Activated B cell treated with CpG ODN at 0.5 μM for 24 hours (primary cell): ENCODE measurements around the gene SLC29A2. TPM values are rescaled to one million over a fixed set of nuclear protein-coding genes. Genes with fewer than 3 reads are reported as not detected.

Experiments
- ATAC-seq: fragments of 200-7000 bp; cut with Tn5 transposase; one replicate; pipeline ENCODE4 v1.10.0; 2021; ENCODE audit warnings: low read depth, mild to moderate bottlenecking, moderate library complexity
- CTCF ChIA-PET: fragments of 350-600 bp; sonication (Branson Sonifier 250); formaldehyde crosslinking; loops from one replicate; lab custom pipeline; 2021; ENCODE audit warnings: antibody characterized with exemption; lab: Charles Lee
- POLR2A ChIA-PET: fragments of 350-600 bp; sonication (Branson Sonifier 250); formaldehyde crosslinking; loops from one replicate; lab custom pipeline; 2021; ENCODE audit warnings: antibody characterized with exemption; lab: Charles Lee
- DNase-seq: peaks from one replicate; pipeline ENCODE4 v3.0.0; 2022
- H3K27ac Mint-ChIP-seq: one replicate; pipeline ENCODE4 v1.8.0; 2020; ENCODE audit warnings: mixed read lengths
- H3K27me3 Mint-ChIP-seq: one replicate; pipeline ENCODE4 v1.8.0; 2021; ENCODE audit warnings: mixed read lengths
- H3K36me3 Mint-ChIP-seq: one replicate; pipeline ENCODE4 v1.8.0; 2021; ENCODE audit warnings: low read depth, mixed read lengths
- H3K4me1 Mint-ChIP-seq: one replicate; pipeline ENCODE4 v1.8.0; 2021; ENCODE audit warnings: mixed read lengths
- H3K4me3 Mint-ChIP-seq: one replicate; pipeline ENCODE4 v1.8.0; 2020; ENCODE audit warnings: mild to moderate bottlenecking, mixed read lengths
- H3K9me3 Mint-ChIP-seq: one replicate; pipeline ENCODE4 v1.8.0; 2020; ENCODE audit warnings: mixed read lengths
- intact Hi-C: fragments of 100-400 bp; cut with micrococcal nuclease; formaldehyde crosslinking; loops from one replicate; pipeline ENCODE4 v1.15.1; 2024
- total RNA-seq: library from RNA; stranded (reverse); gene quantifications from 2 replicates; pipeline ENCODE4 v1.2.3, GENCODE V29; 2022
- TF ChIP-seq, protein P1 (sequence below): fragments of 200-600 bp; IDR thresholded peaks from one replicate; pipeline ENCODE4 v1.8.0; 2022; ENCODE audit warnings: antibody characterized with exemption, mild to moderate bottlenecking

The SLC29A2 gene
- total RNA-seq, 1 donor from 2014 or later: 17.1 TPM

DNA sequence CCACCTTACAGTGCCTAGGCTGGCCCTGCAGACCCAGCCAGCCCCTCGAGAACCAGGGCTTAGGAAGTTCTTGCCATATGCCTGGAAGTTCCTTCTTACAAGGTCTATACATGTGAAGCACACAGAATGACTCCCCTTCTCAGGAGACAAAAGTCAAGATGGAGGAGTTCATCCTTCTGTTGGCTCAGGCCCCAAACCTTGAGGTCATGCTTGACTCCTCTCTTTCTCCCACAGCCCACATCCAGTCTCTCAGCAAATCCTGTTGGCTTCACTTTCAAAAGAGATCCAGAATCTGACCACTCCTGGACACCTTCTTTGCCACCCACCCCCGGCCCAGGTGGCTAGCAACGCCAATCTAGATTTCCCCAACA, 53.0 kb downstream of the SLC29A2 start:
- Mint-ChIP-seq H3K4me3 (no peak overlapping the region), H3K36me3 (no peaks in the 10 kb centered on the region), H3K27me3 (no peaks in the 10 kb centered on the region), H3K27ac (peak overlapping the region; percentile 90), H3K4me1 (peaks cover 42% of the 10 kb centered on the region), H3K9me3 (no peaks in the 10 kb centered on the region)
- ChIA-PET POLR2A (interaction anchor here (0.6 to 2.3 kb wide), 8 partner anchors 8 to 1779 kb away, joined by 3 to 9 read pairs (median 6); partner anchors contain the start of genes RIN1 and YIF1A), CTCF (no interaction called here)
- TF ChIP-seq, protein P1, sequence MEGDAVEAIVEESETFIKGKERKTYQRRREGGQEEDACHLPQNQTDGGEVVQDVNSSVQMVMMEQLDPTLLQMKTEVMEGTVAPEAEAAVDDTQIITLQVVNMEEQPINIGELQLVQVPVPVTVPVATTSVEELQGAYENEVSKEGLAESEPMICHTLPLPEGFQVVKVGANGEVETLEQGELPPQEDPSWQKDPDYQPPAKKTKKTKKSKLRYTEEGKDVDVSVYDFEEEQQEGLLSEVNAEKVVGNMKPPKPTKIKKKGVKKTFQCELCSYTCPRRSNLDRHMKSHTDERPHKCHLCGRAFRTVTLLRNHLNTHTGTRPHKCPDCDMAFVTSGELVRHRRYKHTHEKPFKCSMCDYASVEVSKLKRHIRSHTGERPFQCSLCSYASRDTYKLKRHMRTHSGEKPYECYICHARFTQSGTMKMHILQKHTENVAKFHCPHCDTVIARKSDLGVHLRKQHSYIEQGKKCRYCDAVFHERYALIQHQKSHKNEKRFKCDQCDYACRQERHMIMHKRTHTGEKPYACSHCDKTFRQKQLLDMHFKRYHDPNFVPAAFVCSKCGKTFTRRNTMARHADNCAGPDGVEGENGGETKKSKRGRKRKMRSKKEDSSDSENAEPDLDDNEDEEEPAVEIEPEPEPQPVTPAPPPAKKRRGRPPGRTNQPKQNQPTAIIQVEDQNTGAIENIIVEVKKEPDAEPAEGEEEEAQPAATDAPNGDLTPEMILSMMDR: no peak
- no peak for ATAC-seq
- no peak for DNase-seq
- intact Hi-C loops: no loop called here

DNA sequence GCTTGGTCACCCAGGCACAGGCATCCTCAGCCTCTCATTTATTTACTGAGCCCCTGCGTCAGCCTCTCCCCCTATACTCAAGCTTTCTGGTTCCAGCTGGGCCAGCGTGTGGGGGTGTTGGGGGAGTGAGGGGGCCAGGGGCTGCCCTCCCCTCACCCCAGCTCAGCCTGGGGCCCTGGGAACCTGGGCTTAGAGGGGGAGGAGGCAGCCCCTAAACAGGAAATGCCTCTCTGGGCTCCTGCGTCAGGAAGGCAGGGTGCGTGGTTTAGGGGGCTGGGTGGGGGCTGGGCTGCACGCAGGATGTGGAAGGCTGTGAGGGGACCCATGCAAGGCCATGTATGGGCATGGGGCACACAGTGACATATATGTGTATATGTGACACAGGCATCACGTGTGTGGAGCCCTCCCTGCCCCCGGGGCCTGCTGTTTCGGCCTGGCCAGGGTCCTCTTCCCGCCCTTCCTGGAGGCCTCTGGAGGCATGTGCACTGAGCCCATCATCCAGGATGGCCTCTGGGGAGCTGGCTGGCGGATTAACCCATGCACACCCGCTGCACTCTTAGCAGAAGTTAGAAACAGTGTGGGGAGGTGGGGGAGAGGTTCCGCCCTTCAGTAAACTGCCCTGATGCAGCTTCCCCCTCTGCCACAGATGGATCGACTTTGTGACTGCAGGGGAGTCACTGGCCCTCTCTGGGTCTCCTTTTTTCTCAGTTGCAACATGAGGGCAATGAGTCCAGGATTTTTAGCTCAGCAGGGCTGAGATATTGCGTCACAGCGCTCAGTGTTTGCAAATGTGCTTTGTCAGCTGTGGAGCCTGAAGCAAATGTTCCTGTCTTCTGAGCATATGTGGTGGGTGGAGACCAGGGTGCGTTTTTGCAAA, 53.6 kb downstream of the SLC29A2 start:
- H3K9me3 Mint-ChIP-seq: no peaks in the 10 kb centered on the region
- peaks cover 45% of the 10 kb centered on the region for H3K4me1 Mint-ChIP-seq

DNA sequence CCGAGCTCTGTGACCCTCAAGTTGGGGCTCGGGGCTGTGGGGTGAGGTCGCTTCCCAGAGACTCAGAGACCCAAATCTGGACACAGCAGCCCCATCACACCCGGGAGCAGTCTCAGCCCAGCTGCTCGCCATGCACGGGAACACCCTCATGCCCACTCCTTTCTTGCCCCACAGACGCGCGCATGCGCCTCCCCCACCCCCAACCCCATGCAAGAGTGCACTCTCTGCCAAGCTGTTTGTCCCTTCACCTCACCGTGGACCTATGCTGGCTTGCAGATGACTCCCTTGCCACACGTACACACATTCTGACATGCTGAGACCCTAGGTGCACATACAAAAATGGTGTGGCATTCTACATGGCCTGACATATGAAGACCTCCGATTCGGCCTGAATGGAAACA, 54.2 kb downstream of the SLC29A2 start:
- Mint-ChIP-seq H3K4me1 (peaks cover 48% of the 10 kb centered on the region), H3K4me3 (peak overlapping the region; percentile 74), H3K9me3 (no peaks in the 10 kb centered on the region), H3K27me3 (no peaks in the 10 kb centered on the region), H3K36me3 (no peaks in the 10 kb centered on the region), H3K27ac (peak overlapping the region; percentile 90)
- ChIA-PET POLR2A (interaction anchor here (0.6 to 2.3 kb wide), 12 partner anchors 18 to 458 kb away, joined by 3 to 9 read pairs (median 4); partner anchors contain the start of genes RIN1, SF3B2 and YIF1A), CTCF (no interaction called here)
- ATAC-seq (peak; percentile 3), DNase-seq (peak; percentile 47)
- TF ChIP-seq, protein P1: no peak
- intact Hi-C loops: no loop called here

More for the DNA sequence above, 53.6 kb downstream of the SLC29A2 start:
- ATAC-seq (peak; percentile 62), DNase-seq (no peak)
- intact Hi-C loops: no loop called here
- ChIA-PET POLR2A (interaction anchor here (0.6 to 2.3 kb wide), 13 partner anchors 9 to 1780 kb away, joined by 3 to 9 read pairs (median 5); partner anchors contain the start of genes RIN1, SF3B2 and YIF1A), CTCF (no interaction called here)
- TF ChIP-seq, protein P1: no peak
- H3K27me3 Mint-ChIP-seq: no peaks in the 10 kb centered on the region
- no peaks in the 10 kb centered on the region for H3K36me3 Mint-ChIP-seq
- H3K4me3 Mint-ChIP-seq: peak overlapping the region; percentile 74
- peak overlapping the region; percentile 90 for H3K27ac Mint-ChIP-seq

- intact Hi-C loops: no loop called here
- DNase-seq: no peak
- peak within 1 kb of the TSS; percentile 74 for H3K4me3 Mint-ChIP-seq
- no peaks in the 10 kb centered on the region for H3K9me3 Mint-ChIP-seq
- TF ChIP-seq, protein P1: no peak
- H3K27me3 Mint-ChIP-seq: no peaks in the 10 kb centered on the region
- ATAC-seq: no peak
- ChIA-PET POLR2A (interaction anchor here (0.6 to 2.3 kb wide), 14 partner anchors 19 to 484 kb away, joined by 3 to 9 read pairs (median 4); partner anchors contain the start of genes RIN1, SF3B2, YIF1A and ZDHHC24), CTCF (no interaction called here)
- peaks cover 51% of the 10 kb centered on the region for H3K4me1 Mint-ChIP-seq
- peaks cover 1% of the 10 kb centered on the region for H3K36me3 Mint-ChIP-seq
- peak within 1 kb of the TSS; percentile 90 for H3K27ac Mint-ChIP-seq
Observed at GRCh38 chr11:66316849-66317251, 54.7 kb downstream of the SLC29A2 start, which contains the start of gene CD248. Gene CD248, minus strand, starts transcription at chr11:66317044. Its CDS starts 17 bp downstream, at chr11:66317027.
